GM23248 (cell line): ENCODE results near the gene MTCL1. TPM values are rescaled to one million over a fixed set of nuclear protein-coding genes. Genes with fewer than 3 reads are reported as not detected.

ENCODE experiments used
- DNase-seq: peaks from one replicate; pipeline ENCODE4 v3.0.0-alpha.2; 2015
- H2AFZ ChIP-seq: fragments of 200-600 bp; sonication (generic); 2 replicates; pipeline ENCODE4 v1.6.1; 2016; ENCODE audit warnings: antibody characterized with exemption
- H3F3A ChIP-seq: fragments of 200-600 bp; sonication (generic); 2 replicates; pipeline ENCODE4 v1.6.1; 2016; ENCODE audit warnings: mild to moderate bottlenecking, antibody characterized with exemption, mixed run types; ENCODE audit not compliant: insufficient read depth
- H3K27ac ChIP-seq: fragments of 200-600 bp; sonication (generic); 2 replicates; pipeline ENCODE4 v1.5.1; 2016; ENCODE audit warnings: mild to moderate bottlenecking
- H3K27me3 ChIP-seq: fragments of 200-600 bp; sonication (generic); replicated peaks from 2 replicates; pipeline ENCODE4 v1.6.1; 2016; ENCODE audit warnings: mild to moderate bottlenecking; ENCODE audit not compliant: insufficient read depth
- H3K36me3 ChIP-seq: fragments of 200-600 bp; sonication (generic); 2 replicates; pipeline ENCODE4 v1.6.1; 2016; ENCODE audit warnings: low read depth, mild to moderate bottlenecking
- H3K4me1 ChIP-seq: fragments of 200-600 bp; sonication (generic); 2 replicates; pipeline ENCODE4 v1.6.1; 2016; ENCODE audit warnings: mild to moderate bottlenecking; ENCODE audit not compliant: insufficient read depth
- H3K4me2 ChIP-seq: fragments of 200-600 bp; sonication (generic); one replicate; pipeline ENCODE4 v1.6.1; 2016; ENCODE audit warnings: mild to moderate bottlenecking; ENCODE audit not compliant: unreplicated experiment
- H3K4me3 ChIP-seq: fragments of 200-600 bp; sonication (generic); 2 replicates; pipeline ENCODE4 v1.5.1; 2016; ENCODE audit warnings: mild to moderate bottlenecking
- H3K79me2 ChIP-seq: fragments of 200-600 bp; sonication (generic); 2 replicates; pipeline ENCODE4 v1.6.1; 2016; ENCODE audit warnings: mild to moderate bottlenecking; ENCODE audit not compliant: insufficient read depth
- H3K9ac ChIP-seq: fragments of 200-600 bp; sonication (generic); 2 replicates; pipeline ENCODE4 v1.6.1; 2016; ENCODE audit warnings: mild to moderate bottlenecking
- H3K9me2 ChIP-seq: fragments of 200-600 bp; sonication (generic); 2 replicates; pipeline ENCODE4 v1.6.1; 2016; ENCODE audit warnings: mixed run types, mild to moderate bottlenecking, moderate library complexity; ENCODE audit not compliant: insufficient read depth
- H3K9me3 ChIP-seq: fragments of 200-600 bp; sonication (generic); one replicate; pipeline ENCODE4 v1.6.1; 2017; ENCODE audit warnings: low read depth
- H4K20me1 ChIP-seq: fragments of 200-600 bp; sonication (generic); 2 replicates; pipeline ENCODE4 v1.6.0; 2016; ENCODE audit not compliant: insufficient read depth
- EZH2 ChIP-seq: fragments of 200-600 bp; sonication (generic); IDR thresholded peaks from 2 replicates; pipeline ENCODE4 v1.6.1; 2018; ENCODE audit warnings: antibody characterized with exemption, mild to moderate bottlenecking; ENCODE audit not compliant: insufficient read depth, poor library complexity, severe bottlenecking
- EZH2phosphoT487 ChIP-seq: fragments of 200-600 bp; sonication (generic); IDR thresholded peaks from 2 replicates; pipeline ENCODE4 v1.6.1; 2018; ENCODE audit warnings: antibody characterized with exemption, moderate library complexity, mild to moderate bottlenecking, low read depth; ENCODE audit not compliant: insufficient read depth
- WGBS, 2 experiments: methylation state at CpG; one replicate each; pipeline ENCODE4 v1.1.6; 2015 to 2017; ENCODE audit warnings: low lambda C conversion rate in 2 of 2, low coverage in 1 of 2; ENCODE audit errors: missing lambda C conversion rate in 2 of 2; 5-methylcytosine and 5-hydroxymethylcytosine counted together
- in situ Hi-C: fragments of 300-500 bp; cut with MboI; formaldehyde crosslinking; loops from 2 replicates; pipeline ENCODE4 v1.15.0; 2020
- polyA plus RNA-seq: library from polyadenylated mRNA; unstranded; fragments of >200 nt; fragmentation: Nextera tagmentation; extraction: Ambion mirVana; gene quantifications from 2 replicates; pipeline ENCODE4 v1.2.1, GENCODE V29; 2016
- total RNA-seq: library from RNA; depleted of rRNA; stranded (reverse); fragments of >200 nt; shearing (Covaris generic); gene quantifications from 2 replicates; pipeline ENCODE4 v1.2.3, GENCODE V29; 2014

MTCL1 gene
- total and polyA plus RNA-seq, 2 experiments from 2014 or later: 10.3 to 36.9 TPM

DNA sequence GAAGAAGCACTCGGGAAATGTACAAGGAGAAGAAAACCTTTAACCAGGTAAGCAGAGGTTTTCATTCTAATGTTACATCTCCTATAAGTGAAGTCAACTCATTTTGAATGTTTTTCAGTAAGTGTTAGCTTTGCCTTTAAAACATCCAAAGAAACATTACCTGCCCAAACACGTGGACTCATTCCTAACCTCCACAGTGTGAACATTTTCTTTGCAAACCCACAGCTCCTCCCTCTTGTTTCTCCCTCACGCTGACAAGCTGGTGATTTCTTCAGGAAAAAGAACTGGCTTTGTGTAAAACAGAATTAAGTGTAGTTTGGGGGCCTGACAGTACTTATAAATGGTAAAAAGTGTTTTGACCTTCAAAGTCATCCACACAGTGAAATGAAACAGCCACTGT is 72.5 kb downstream of the MTCL1 start:
- no peak for DNase-seq
- no peak overlapping the region for H2AFZ ChIP-seq
- 0 out of 2 replicates have a peak, but pooled peaks cover 6% of the 10 kb centered on the region for H3F3A ChIP-seq
- in situ Hi-C loops: no loop called here
- peaks cover 10% of the 10 kb centered on the region for H3K4me1 ChIP-seq
- H3K4me3 ChIP-seq: no peak overlapping the region
- TF ChIP-seq EZH2: no peak
- TF ChIP-seq EZH2phosphoT487: no peak
- no peak overlapping the region for H3K4me2 ChIP-seq
- WGBS, 2 experiments: 81 to 88% methylated on average over 3 of the region's 3 CpGs
- H3K27ac ChIP-seq: no peak overlapping the region
- no peak overlapping the region for H3K9ac ChIP-seq
- no peaks in the 10 kb centered on the region for H3K9me3 ChIP-seq
- H3K9me2 ChIP-seq: no peaks in the 10 kb centered on the region
- peaks cover 41% of the 10 kb centered on the region for H3K79me2 ChIP-seq
- no peaks in the 10 kb centered on the region for H4K20me1 ChIP-seq
- no peaks in the 10 kb centered on the region for H3K27me3 ChIP-seq
- peaks cover 18% of the 10 kb centered on the region; the same call in 1 of the 2 replicates for H3K36me3 ChIP-seq

DNA sequence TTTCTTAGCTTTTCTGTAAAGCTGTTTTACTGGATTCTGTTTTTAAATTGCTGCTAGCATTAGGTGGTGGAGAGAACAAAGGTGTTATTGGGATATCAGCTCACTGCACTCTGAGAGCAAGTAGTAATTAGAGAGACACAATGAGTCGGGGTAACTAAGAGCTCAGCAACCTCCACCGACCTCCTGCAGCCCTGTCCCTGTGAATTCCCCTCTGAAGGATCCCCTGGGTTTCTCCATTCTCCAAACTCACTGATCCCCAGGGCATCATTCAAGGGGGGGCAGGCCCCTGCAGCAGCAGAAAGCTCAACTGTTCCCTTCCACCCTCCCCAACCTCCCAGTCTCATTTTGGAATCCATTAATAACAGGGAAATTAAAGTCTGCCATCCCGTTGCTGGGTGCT is 73.0 kb downstream of the MTCL1 start:
- 0 out of 2 replicates have a peak, but pooled peaks cover 5% of the 10 kb centered on the region for H3F3A ChIP-seq
- H3K79me2 ChIP-seq: peaks cover 36% of the 10 kb centered on the region
- TF ChIP-seq EZH2 (no peak), EZH2phosphoT487 (no peak)
- H4K20me1 ChIP-seq: no peaks in the 10 kb centered on the region
- no peaks in the 10 kb centered on the region for H3K9me2 ChIP-seq
- no peak overlapping the region for H3K4me2 ChIP-seq
- peaks cover 18% of the 10 kb centered on the region; the same call in 1 of the 2 replicates for H3K36me3 ChIP-seq
- no peak overlapping the region for H3K27ac ChIP-seq
- DNase-seq: no peak
- H2AFZ ChIP-seq: no peak overlapping the region
- no peak overlapping the region for H3K9ac ChIP-seq
- H3K27me3 ChIP-seq: no peaks in the 10 kb centered on the region
- in situ Hi-C loops: no loop called here
- no peak overlapping the region for H3K4me3 ChIP-seq
- peaks cover 10% of the 10 kb centered on the region for H3K4me1 ChIP-seq
- WGBS, 2 experiments: 74 to 76% methylated on average over 3 of the region's 3 CpGs
- no peaks in the 10 kb centered on the region for H3K9me3 ChIP-seq

- Histone ChIP-seq H3K79me2 (peaks cover 32% of the 10 kb centered on the region), H2AFZ (no peak overlapping the region), H3K36me3 (peaks cover 18% of the 10 kb centered on the region; the same call in 1 of the 2 replicates), H3K9me2 (no peaks in the 10 kb centered on the region), H3K27me3 (no peaks in the 10 kb centered on the region), H4K20me1 (no peaks in the 10 kb centered on the region), H3K9me3 (no peaks in the 10 kb centered on the region), H3K4me3 (no peak overlapping the region), H3K4me1 (peaks cover 7% of the 10 kb centered on the region), H3K9ac (no peak overlapping the region), H3K27ac (no peak overlapping the region), H3F3A (0 out of 2 replicates have a peak, but pooled peaks cover under 1% of the 10 kb centered on the region), H3K4me2 (no peak overlapping the region)
- TF ChIP-seq EZH2 (no peak), EZH2phosphoT487 (no peak)
- in situ Hi-C loops: no loop called here
- WGBS, 2 experiments: 95 to 99% methylated on average over 16 of the region's 16 CpGs
- no peak for DNase-seq
These were observed 73.5 kb downstream of the MTCL1 start for GRCh38 chr18:8778824-8779223.

DNA sequence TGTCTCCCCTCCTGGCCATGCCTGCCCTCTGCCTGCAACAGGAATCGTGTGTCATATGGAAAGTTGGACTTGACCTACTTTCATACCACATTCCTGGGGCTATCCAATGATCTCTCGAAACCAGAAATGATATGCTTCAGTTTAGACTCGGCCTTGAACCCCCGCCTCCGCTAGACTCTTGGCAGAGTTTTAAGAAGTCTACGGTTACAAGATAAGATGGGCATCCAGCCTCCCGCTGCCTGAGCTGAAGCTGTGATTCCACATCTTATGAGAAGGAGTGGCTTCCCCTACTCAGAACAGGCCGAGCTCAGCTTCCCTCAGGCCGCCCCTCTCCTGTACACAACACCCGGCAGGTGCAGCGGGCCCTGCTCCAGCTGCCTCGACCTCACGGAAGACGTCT is 73.9 kb downstream of the MTCL1 start:
- no peak overlapping the region for H3K9ac ChIP-seq
- 96 to 97% methylated on average over 14 of the region's 14 CpGs for WGBS, 2 experiments
- DNase-seq: no peak
- H3K4me3 ChIP-seq: no peak overlapping the region
- no peaks in the 10 kb centered on the region for H3K27me3 ChIP-seq
- no peaks in the 10 kb centered on the region for H3K9me2 ChIP-seq
- in situ Hi-C loops: no loop called here
- peaks cover 2% of the 10 kb centered on the region; the same call in 1 of the 2 replicates for H3K4me1 ChIP-seq
- no peak for TF ChIP-seq EZH2
- no peak for TF ChIP-seq EZH2phosphoT487
- H3K79me2 ChIP-seq: peaks cover 31% of the 10 kb centered on the region; the same call in 1 of the 2 replicates
- no peaks in the 10 kb centered on the region for H3F3A ChIP-seq
- H3K4me2 ChIP-seq: no peak overlapping the region
- no peak overlapping the region for H2AFZ ChIP-seq
- no peaks in the 10 kb centered on the region for H3K9me3 ChIP-seq
- peaks cover 18% of the 10 kb centered on the region; the same call in 1 of the 2 replicates for H3K36me3 ChIP-seq
- H3K27ac ChIP-seq: no peak overlapping the region
- H4K20me1 ChIP-seq: no peaks in the 10 kb centered on the region

- in situ Hi-C loops: no loop called here
- Histone ChIP-seq H3K9ac (no peak overlapping the region), H2AFZ (no peak overlapping the region), H3K4me3 (no peak overlapping the region), H3K27ac (no peak overlapping the region), H3K9me3 (no peaks in the 10 kb centered on the region), H3K36me3 (peaks cover 24% of the 10 kb centered on the region; the same call in 1 of the 2 replicates), H3F3A (no peaks in the 10 kb centered on the region), H3K4me2 (no peak overlapping the region), H3K27me3 (no peaks in the 10 kb centered on the region), H3K4me1 (no peaks in the 10 kb centered on the region), H3K9me2 (no peaks in the 10 kb centered on the region), H3K79me2 (peaks cover 22% of the 10 kb centered on the region; the same call in 1 of the 2 replicates), H4K20me1 (no peaks in the 10 kb centered on the region)
- WGBS, 2 experiments: 91% methylated on average over 6 of the region's 6 CpGs
- TF ChIP-seq EZH2 (no peak), EZH2phosphoT487 (no peak)
- DNase-seq: no peak
These were observed 74.9 kb downstream of the MTCL1 start for GRCh38 chr18:8780227-8780626.
